ENCODE measurements around the gene SPACDR.

SPACDR gene

GRCh38 chr7:100413346-100413745 lies 50.7 kb downstream of the SPACDR start:
- Histone ChIP-seq H3K9me3 (no peaks in the 10 kb centered on the region), H3K27me3 (peaks cover 10% of the 10 kb centered on the region), H3K4me1 (no peaks in the 10 kb centered on the region), H3K4me3 (ENCODE audit: low read depth, low read length) (no peak overlapping the region), H3K36me3 (no peaks in the 10 kb centered on the region)
- TF ChIP-seq, protein P1, sequence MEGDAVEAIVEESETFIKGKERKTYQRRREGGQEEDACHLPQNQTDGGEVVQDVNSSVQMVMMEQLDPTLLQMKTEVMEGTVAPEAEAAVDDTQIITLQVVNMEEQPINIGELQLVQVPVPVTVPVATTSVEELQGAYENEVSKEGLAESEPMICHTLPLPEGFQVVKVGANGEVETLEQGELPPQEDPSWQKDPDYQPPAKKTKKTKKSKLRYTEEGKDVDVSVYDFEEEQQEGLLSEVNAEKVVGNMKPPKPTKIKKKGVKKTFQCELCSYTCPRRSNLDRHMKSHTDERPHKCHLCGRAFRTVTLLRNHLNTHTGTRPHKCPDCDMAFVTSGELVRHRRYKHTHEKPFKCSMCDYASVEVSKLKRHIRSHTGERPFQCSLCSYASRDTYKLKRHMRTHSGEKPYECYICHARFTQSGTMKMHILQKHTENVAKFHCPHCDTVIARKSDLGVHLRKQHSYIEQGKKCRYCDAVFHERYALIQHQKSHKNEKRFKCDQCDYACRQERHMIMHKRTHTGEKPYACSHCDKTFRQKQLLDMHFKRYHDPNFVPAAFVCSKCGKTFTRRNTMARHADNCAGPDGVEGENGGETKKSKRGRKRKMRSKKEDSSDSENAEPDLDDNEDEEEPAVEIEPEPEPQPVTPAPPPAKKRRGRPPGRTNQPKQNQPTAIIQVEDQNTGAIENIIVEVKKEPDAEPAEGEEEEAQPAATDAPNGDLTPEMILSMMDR (IDR thresholded peaks at IDR 0.05; ENCODE audit: low read depth, low read length) = no peak
- no peak for DNase-seq

DNA sequence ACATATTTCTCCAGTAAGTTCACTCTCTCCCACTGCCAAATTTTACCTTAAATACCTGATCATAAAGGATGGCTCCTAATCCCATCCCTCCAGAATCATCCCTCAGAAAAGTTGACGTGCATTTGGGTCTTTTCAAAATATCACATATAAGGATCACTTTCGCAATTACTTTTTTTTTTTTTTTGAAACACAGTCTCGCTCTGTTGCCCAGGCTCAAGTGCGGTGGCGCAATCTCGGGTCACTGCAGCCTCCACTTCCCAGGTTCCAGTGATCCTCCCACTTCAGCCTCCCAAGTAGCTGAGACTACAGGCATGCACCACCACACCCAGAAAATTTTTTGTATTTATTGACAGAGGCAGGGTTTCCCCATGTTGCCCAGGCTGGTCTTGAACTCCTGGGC lies 53.0 kb downstream of the SPACDR start:
- TF ChIP-seq, protein P1 (IDR thresholded peaks at IDR 0.05; ENCODE audit: low read depth, low read length) = no peak
- H3K9me3 ChIP-seq = no peaks in the 10 kb centered on the region
- no peak overlapping the region for H3K4me3 ChIP-seq (ENCODE audit: low read depth, low read length)
- DNase-seq = no peak
- H3K27me3 ChIP-seq = peaks cover 24% of the 10 kb centered on the region
- H3K4me1 ChIP-seq = no peaks in the 10 kb centered on the region
- H3K36me3 ChIP-seq = no peaks in the 10 kb centered on the region

DNA sequence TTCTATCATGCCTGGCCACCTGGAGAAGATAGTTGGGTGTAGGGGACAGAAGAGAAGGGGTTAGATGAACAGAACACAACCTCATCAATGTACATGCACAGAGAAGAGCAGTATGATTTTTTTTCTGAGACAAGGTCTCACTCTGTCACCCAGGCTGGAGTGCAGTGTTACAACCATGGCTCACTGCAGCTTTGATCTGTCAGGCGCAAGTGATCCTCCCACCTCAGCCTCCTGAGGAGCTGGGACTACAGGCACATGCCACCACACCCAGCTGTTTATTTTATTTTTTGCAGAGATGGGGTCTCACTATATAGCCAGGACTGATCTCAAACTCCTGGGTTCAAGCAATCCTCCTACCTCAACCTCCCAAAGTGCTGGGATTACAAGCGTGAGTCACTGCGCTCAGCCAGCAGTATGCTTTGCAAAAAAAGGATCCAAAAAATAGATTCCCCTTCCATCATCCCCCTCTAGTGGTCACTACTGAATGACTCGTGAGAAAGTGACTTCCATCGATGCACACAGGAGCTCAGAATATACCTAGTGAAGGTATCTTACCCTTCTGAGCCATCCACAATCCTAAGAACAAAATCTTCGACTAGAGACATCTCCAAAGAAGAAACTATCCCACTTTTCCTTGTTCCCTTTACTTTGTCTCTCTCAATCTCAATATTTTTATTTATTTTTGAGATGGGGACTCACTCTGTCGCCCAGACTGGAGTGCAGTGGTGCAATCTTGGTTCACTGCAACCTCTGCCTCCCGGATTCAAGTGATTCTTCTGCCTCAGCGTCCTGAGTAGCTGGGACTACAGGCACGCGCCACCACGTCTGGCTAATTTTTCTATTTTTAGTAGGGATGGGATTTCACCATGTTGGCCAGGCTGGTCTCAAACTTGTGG lies 56.5 kb downstream of the SPACDR start:
- Histone ChIP-seq H3K9me3 (no peaks in the 10 kb centered on the region), H3K36me3 (no peaks in the 10 kb centered on the region), H3K27me3 (peaks cover 38% of the 10 kb centered on the region), H3K4me3 (ENCODE audit: low read depth, low read length) (no peak overlapping the region), H3K4me1 (no peaks in the 10 kb centered on the region)
- DNase-seq = peak; percentile 40
- TF ChIP-seq, protein P1 (IDR thresholded peaks at IDR 0.05; ENCODE audit: low read depth, low read length) = peak; percentile 79

- no peak for DNase-seq
- no peaks in the 10 kb centered on the region for H3K36me3 ChIP-seq
- TF ChIP-seq, protein P1 (IDR thresholded peaks at IDR 0.05; ENCODE audit: low read depth, low read length) = no peak
- H3K9me3 ChIP-seq = no peaks in the 10 kb centered on the region
- H3K4me3 ChIP-seq (ENCODE audit: low read depth, low read length) = no peak overlapping the region
- H3K27me3 ChIP-seq = peaks cover 33% of the 10 kb centered on the region
- no peaks in the 10 kb centered on the region for H3K4me1 ChIP-seq
Measured at GRCh38 chr7:100406767-100407166, 57.3 kb downstream of the SPACDR start.

Data from BE2C (cell line).